ENCODE measurements around the gene SNX33. TPM values are rescaled to one million over a fixed set of nuclear protein-coding genes. Genes with fewer than 3 reads are reported as not detected.
A peak's percentile ranks its signal among the peaks of the same experiment; 100 is the strongest.
"Not testable (repeated sequence)": the region's sequence is repeated elsewhere in the genome, so short reads cannot be mapped to it uniquely, and the experiment has no call there.

SNX33 gene
- total and polyA plus RNA-seq, 4 donors = 5.9 to 19.0 (median 12.7) TPM

GRCh38 chr15:75704618-75705017 is 56.9 kb downstream of the SNX33 start:
- Histone ChIP-seq H3K9me3 (ENCODE audit: control insufficient read depth, insufficient read depth, low read length) (no peaks in the 10 kb centered on the region), H3K4me1 (ENCODE audit: control insufficient read depth, insufficient read depth, low read length) (peaks cover 55% of the 10 kb centered on the region), H3K4me3 (ENCODE audit: low read depth, low read length) (no peak overlapping the region), H3K27me3 (ENCODE audit: control insufficient read depth, insufficient read depth, low read length) (no peaks in the 10 kb centered on the region), H3K27ac (ENCODE audit: low read depth, low read length) (no peak overlapping the region), H3K36me3 (ENCODE audit: control insufficient read depth, insufficient read depth, low read length) (peaks cover 6% of the 10 kb centered on the region)
- 89% methylated on average over 7 of the region's 9 CpGs for WGBS (ENCODE audit: insufficient coverage)
- DNase-seq (ENCODE audit: low read depth in 4 of 6, low spot score in 6 of 6) = no peak

DNA sequence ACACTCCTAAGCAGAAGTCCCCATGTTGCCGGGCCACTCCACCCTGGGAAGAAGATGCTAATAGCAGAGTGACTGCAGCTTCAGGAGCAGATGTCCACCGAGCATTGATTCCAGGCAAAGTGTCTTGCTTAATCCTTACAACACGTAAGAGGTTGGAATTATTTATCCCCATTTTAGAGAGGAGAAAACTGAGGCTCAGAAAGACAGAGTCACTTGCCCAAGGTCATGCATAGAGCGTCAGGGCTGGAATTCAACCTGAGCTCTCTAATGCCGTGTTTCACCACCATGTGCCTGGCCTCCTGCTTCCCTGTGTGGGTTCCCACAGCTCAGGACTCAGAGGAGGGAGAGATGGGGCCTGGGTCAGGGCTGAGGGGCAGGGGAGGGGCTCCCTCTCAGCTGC is 57.7 kb downstream of the SNX33 start:
- H3K36me3 ChIP-seq (ENCODE audit: control insufficient read depth, insufficient read depth, low read length); H3K4me3 ChIP-seq (ENCODE audit: low read depth, low read length); H3K9me3 ChIP-seq (ENCODE audit: control insufficient read depth, insufficient read depth, low read length); DNase-seq (ENCODE audit: low read depth in 4 of 6, low spot score in 6 of 6); H3K27ac ChIP-seq (ENCODE audit: low read depth, low read length); H3K27me3 ChIP-seq (ENCODE audit: control insufficient read depth, insufficient read depth, low read length): not testable (repeated sequence)
- H3K4me1 ChIP-seq (ENCODE audit: control insufficient read depth, insufficient read depth, low read length) = peaks cover 55% of the 10 kb centered on the region
- WGBS (ENCODE audit: insufficient coverage) = 82% methylated on average over 2 of the region's 5 CpGs

- no peak for DNase-seq (ENCODE audit: low read depth in 4 of 6, low spot score in 6 of 6)
- no peak overlapping the region for H3K27ac ChIP-seq (ENCODE audit: low read depth, low read length)
- 78% methylated on average over 9 of the region's 14 CpGs for WGBS (ENCODE audit: insufficient coverage)
These were observed 58.4 kb downstream of the SNX33 start for GRCh38 chr15:75705854-75706681.

DNA sequence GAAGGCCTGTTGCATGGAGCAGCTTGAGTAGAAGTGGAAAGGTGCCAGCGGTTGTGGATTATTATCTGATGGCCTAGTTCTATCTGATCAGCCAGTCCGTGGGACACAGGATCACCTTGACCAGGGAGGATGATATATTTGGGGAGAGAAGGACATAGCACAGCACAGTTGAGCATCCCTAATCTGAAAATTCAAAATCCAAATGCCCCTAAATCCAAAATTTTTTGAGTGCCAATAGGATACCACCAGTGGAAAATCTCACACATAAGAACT is 58.9 kb downstream of the SNX33 start:
- WGBS (ENCODE audit: insufficient coverage) = 83% methylated on average over 1 of the region's 2 CpGs
- DNase-seq (ENCODE audit: low read depth in 4 of 6, low spot score in 6 of 6) = no peak
- H3K9me3 ChIP-seq (ENCODE audit: control insufficient read depth, insufficient read depth, low read length) = no peaks in the 10 kb centered on the region
- peaks cover 6% of the 10 kb centered on the region for H3K36me3 ChIP-seq (ENCODE audit: control insufficient read depth, insufficient read depth, low read length)
- H3K4me1 ChIP-seq (ENCODE audit: control insufficient read depth, insufficient read depth, low read length) = peaks cover 43% of the 10 kb centered on the region
- no peak overlapping the region for H3K4me3 ChIP-seq (ENCODE audit: low read depth, low read length)
- no peaks in the 10 kb centered on the region for H3K27me3 ChIP-seq (ENCODE audit: control insufficient read depth, insufficient read depth, low read length)
- no peak overlapping the region for H3K27ac ChIP-seq (ENCODE audit: low read depth, low read length)

More at GRCh38 chr15:75705854-75706681, 58.4 kb downstream of the SNX33 start:
- Histone ChIP-seq H3K27me3 (ENCODE audit: control insufficient read depth, insufficient read depth, low read length) (no peaks in the 10 kb centered on the region), H3K4me3 (ENCODE audit: low read depth, low read length) (no peak overlapping the region), H3K9me3 (ENCODE audit: control insufficient read depth, insufficient read depth, low read length) (no peaks in the 10 kb centered on the region), H3K4me1 (ENCODE audit: control insufficient read depth, insufficient read depth, low read length) (peaks cover 49% of the 10 kb centered on the region), H3K36me3 (ENCODE audit: control insufficient read depth, insufficient read depth, low read length) (peaks cover 6% of the 10 kb centered on the region)

- peak in 2 of 6 donors; percentile 80 to 89 for DNase-seq (ENCODE audit: low read depth in 4 of 6, low spot score in 6 of 6)
- Histone ChIP-seq H3K27ac (ENCODE audit: low read depth, low read length) (peak overlapping the region; percentile 81), H3K4me1 (ENCODE audit: control insufficient read depth, insufficient read depth, low read length) (peaks cover 47% of the 10 kb centered on the region), H3K27me3 (ENCODE audit: control insufficient read depth, insufficient read depth, low read length) (peaks cover 14% of the 10 kb centered on the region)
- H3K4me3 ChIP-seq (ENCODE audit: low read depth, low read length); H3K36me3 ChIP-seq (ENCODE audit: control insufficient read depth, insufficient read depth, low read length); H3K9me3 ChIP-seq (ENCODE audit: control insufficient read depth, insufficient read depth, low read length): not testable (repeated sequence)
- 27% methylated on average over 8 of the region's 15 CpGs for WGBS (ENCODE audit: insufficient coverage)
These were observed 61.7 kb downstream of the SNX33 start for GRCh38 chr15:75709458-75709857.

- not testable (repeated sequence) for H3K36me3 ChIP-seq (ENCODE audit: control insufficient read depth, insufficient read depth, low read length); DNase-seq (ENCODE audit: low read depth in 4 of 6, low spot score in 6 of 6); H3K9me3 ChIP-seq (ENCODE audit: control insufficient read depth, insufficient read depth, low read length); H3K4me3 ChIP-seq (ENCODE audit: low read depth, low read length); H3K27ac ChIP-seq (ENCODE audit: low read depth, low read length)
- peaks cover 14% of the 10 kb centered on the region for H3K27me3 ChIP-seq (ENCODE audit: control insufficient read depth, insufficient read depth, low read length)
- 100% methylated on average over 2 of the region's 5 CpGs for WGBS (ENCODE audit: insufficient coverage)
- H3K4me1 ChIP-seq (ENCODE audit: control insufficient read depth, insufficient read depth, low read length) = peaks cover 38% of the 10 kb centered on the region
These were observed 63.2 kb downstream of the SNX33 start for GRCh38 chr15:75710874-75711273.

GRCh38 chr15:75711495-75711894 is 63.8 kb downstream of the SNX33 start:
- peak overlapping the region; percentile 16 for H3K4me3 ChIP-seq (ENCODE audit: low read depth, low read length)
- H3K4me1 ChIP-seq (ENCODE audit: control insufficient read depth, insufficient read depth, low read length) = peaks cover 38% of the 10 kb centered on the region
- H3K36me3 ChIP-seq (ENCODE audit: control insufficient read depth, insufficient read depth, low read length); H3K9me3 ChIP-seq (ENCODE audit: control insufficient read depth, insufficient read depth, low read length); DNase-seq (ENCODE audit: low read depth in 4 of 6, low spot score in 6 of 6): not testable (repeated sequence)
- peak overlapping the region; percentile 47 for H3K27ac ChIP-seq (ENCODE audit: low read depth, low read length)
- WGBS (ENCODE audit: insufficient coverage) = 65% methylated on average over 5 of the region's 7 CpGs
- H3K27me3 ChIP-seq (ENCODE audit: control insufficient read depth, insufficient read depth, low read length) = peaks cover 14% of the 10 kb centered on the region

Other genes with a start within 250 kb of the SNX33 start
- gene SIN3A, start 196.2 kb upstream of the SNX33 start, total RNA-seq = 10 to 100 TPM; 37.5 to 40.6 TPM
- gene SIN3A, start 196.2 kb upstream of the SNX33 start, polyA plus RNA-seq (ENCODE audit: insufficient read length in 2 of 2) = 10 to 100 TPM; 32.6 to 34.8 TPM
- gene PTPN9, start 68.6 kb upstream of the SNX33 start, total RNA-seq = 10 to 100 TPM; 32.4 to 38.4 TPM
- gene PTPN9, start 68.6 kb upstream of the SNX33 start, polyA plus RNA-seq (ENCODE audit: insufficient read length in 2 of 2) = 10 to 100 TPM; 40.1 to 44.0 TPM
- gene SNUPN, start 22.2 kb upstream of the SNX33 start, total RNA-seq = 10 to 100 TPM; 24.7 to 34.8 TPM
- gene SNUPN, start 22.2 kb upstream of the SNX33 start, polyA plus RNA-seq (ENCODE audit: insufficient read length in 2 of 2) = 10 to 100 TPM; 23.8 to 30.0 TPM
- gene IMP3, start 7.7 kb upstream of the SNX33 start, total RNA-seq = 10 to 100 TPM; 34.7 to 66.6 TPM
- 10 to 100 TPM; 58.3 to 60.6 TPM for gene IMP3, start 7.7 kb upstream of the SNX33 start, polyA plus RNA-seq (ENCODE audit: insufficient read length in 2 of 2)
- 10 to 100 TPM; 18.1 to 19.7 TPM for gene CSPG4, start 64.9 kb downstream of the SNX33 start, total RNA-seq
- 10 to 100 TPM; 23.5 to 25.6 TPM for gene CSPG4, start 64.9 kb downstream of the SNX33 start, polyA plus RNA-seq (ENCODE audit: insufficient read length in 2 of 2)
- gene UBE2Q2, start 195.5 kb downstream of the SNX33 start, total RNA-seq = 10 to 100 TPM; 46.6 to 60.5 TPM
- gene UBE2Q2, start 195.5 kb downstream of the SNX33 start, polyA plus RNA-seq (ENCODE audit: insufficient read length in 2 of 2) = 10 to 100 TPM; 55.6 to 56.7 TPM